ENCODE measurements around the gene LAMTOR3.

DNA sequence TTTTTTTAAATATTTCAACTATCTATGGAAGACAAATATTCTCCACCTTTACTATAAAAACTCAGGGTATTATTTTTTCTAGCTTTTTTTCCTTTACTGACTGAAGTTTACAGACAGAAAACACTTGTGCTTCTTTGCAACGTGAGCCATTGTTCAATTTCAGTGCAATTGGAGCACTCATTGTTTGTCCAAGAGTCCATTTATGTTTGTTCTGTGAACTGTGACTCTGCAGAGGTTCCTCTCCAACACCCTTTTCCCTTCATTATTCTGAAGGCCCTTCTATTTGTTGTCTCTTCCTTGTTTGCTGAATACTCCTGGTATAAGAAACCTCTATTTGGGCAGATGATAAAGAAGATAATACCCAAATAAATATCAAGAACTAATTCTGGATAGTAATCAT lies 40.2 kb downstream of the LAMTOR3 start:
- TF ChIP-seq, protein P1, sequence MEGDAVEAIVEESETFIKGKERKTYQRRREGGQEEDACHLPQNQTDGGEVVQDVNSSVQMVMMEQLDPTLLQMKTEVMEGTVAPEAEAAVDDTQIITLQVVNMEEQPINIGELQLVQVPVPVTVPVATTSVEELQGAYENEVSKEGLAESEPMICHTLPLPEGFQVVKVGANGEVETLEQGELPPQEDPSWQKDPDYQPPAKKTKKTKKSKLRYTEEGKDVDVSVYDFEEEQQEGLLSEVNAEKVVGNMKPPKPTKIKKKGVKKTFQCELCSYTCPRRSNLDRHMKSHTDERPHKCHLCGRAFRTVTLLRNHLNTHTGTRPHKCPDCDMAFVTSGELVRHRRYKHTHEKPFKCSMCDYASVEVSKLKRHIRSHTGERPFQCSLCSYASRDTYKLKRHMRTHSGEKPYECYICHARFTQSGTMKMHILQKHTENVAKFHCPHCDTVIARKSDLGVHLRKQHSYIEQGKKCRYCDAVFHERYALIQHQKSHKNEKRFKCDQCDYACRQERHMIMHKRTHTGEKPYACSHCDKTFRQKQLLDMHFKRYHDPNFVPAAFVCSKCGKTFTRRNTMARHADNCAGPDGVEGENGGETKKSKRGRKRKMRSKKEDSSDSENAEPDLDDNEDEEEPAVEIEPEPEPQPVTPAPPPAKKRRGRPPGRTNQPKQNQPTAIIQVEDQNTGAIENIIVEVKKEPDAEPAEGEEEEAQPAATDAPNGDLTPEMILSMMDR (IDR thresholded peaks at IDR 0.05): no peak
- TF ChIP-seq POLR2A (IDR thresholded peaks at IDR 0.05): no peak
